Measurements from ENCODE around the gene ST3GAL4. TPM values are rescaled to one million over a fixed set of nuclear protein-coding genes. Genes with fewer than 3 reads are reported as not detected.

ST3GAL4 gene
- total RNA-seq, 1 experiment from 2014 or later: 46.2 TPM

- Histone ChIP-seq H2AFZ (no peak overlapping the region), H3K4me2 (peak overlapping the region; percentile 56), H3K79me2 (ENCODE audit: low read depth) (peaks cover 35% of the 10 kb centered on the region), H3K27ac (peak overlapping the region; percentile 77), H3K4me3 (no peak overlapping the region), H3K4me1 (replicated peaks; ENCODE audit: insufficient read depth) (peaks cover 86% of the 10 kb centered on the region), H4K20me1 (ENCODE audit: insufficient read depth) (no peaks in the 10 kb centered on the region), H3F3A (ENCODE audit: insufficient read depth, low read depth) (peaks cover 45% of the 10 kb centered on the region), H3K36me3 (ENCODE audit: low read depth) (0 out of 2 replicates have a peak, but pooled peaks cover 8% of the 10 kb centered on the region), H3K9me2 (ENCODE audit: insufficient read depth) (no peaks in the 10 kb centered on the region), H3K27me3 (ENCODE audit: insufficient read depth, low read depth) (no peaks in the 10 kb centered on the region), H3K9me3 (ENCODE audit: insufficient read depth, low read depth) (no peaks in the 10 kb centered on the region)
- no TSS peak for BruUV-seq (replicated peaks)
- intact Hi-C loops (cut with micrococcal nuclease; ENCODE audit: unreplicated experiment): loop anchor here (1.0 to 10.0 kb wide), 3 partner anchors 31 to 93 kb away; no protein-coding TSS in a partner anchor
- ChIA-PET POLR2A (ENCODE audit: unreplicated experiment) (interaction anchor here (0.6 to 1.3 kb wide), 4 partner anchors 11 to 701 kb away, joined by 3 to 6 read pairs (median 4); no protein-coding TSS in a partner anchor), CTCF (no interaction called here)
- DNase-seq: peak; percentile 78 to 95
- TF ChIP-seq EZH2 (IDR thresholded peaks at IDR 0.05; ENCODE audit: low read depth) (no peak), CTCF (conservative IDR thresholded peaks at IDR 0.05) (no peak)
Measured at GRCh38 chr11:126341760-126342161, 13.7 kb upstream of the ST3GAL4 start.

GRCh38 chr11:126343051-126343450, 12.4 kb upstream of the ST3GAL4 start:
- TF ChIP-seq EZH2 (IDR thresholded peaks at IDR 0.05; ENCODE audit: low read depth) (no peak), CTCF (conservative IDR thresholded peaks at IDR 0.05) (no peak)
- CTCF ChIA-PET: no interaction called here
- Histone ChIP-seq H3K4me3 (no peak overlapping the region), H3K4me1 (replicated peaks; ENCODE audit: insufficient read depth) (peaks cover 92% of the 10 kb centered on the region), H4K20me1 (ENCODE audit: insufficient read depth) (no peaks in the 10 kb centered on the region), H3K36me3 (ENCODE audit: low read depth) (0 out of 2 replicates have a peak, but pooled peaks cover 8% of the 10 kb centered on the region), H3K9me3 (ENCODE audit: insufficient read depth, low read depth) (no peaks in the 10 kb centered on the region), H3K27ac (no peak overlapping the region), H3K27me3 (ENCODE audit: insufficient read depth, low read depth) (no peaks in the 10 kb centered on the region), H3K79me2 (ENCODE audit: low read depth) (peaks cover 43% of the 10 kb centered on the region), H3K4me2 (no peak overlapping the region), H3F3A (ENCODE audit: insufficient read depth, low read depth) (peaks cover 58% of the 10 kb centered on the region), H2AFZ (no peak overlapping the region), H3K9me2 (ENCODE audit: insufficient read depth) (no peaks in the 10 kb centered on the region)
- no TSS peak for BruUV-seq (replicated peaks)
- intact Hi-C loops (cut with micrococcal nuclease; ENCODE audit: unreplicated experiment): loop anchor here (10.0 kb wide), 1 partner anchor 92 kb away; no protein-coding TSS in a partner anchor
- DNase-seq: no peak
- POLR2A ChIA-PET (ENCODE audit: unreplicated experiment): no interaction called here

- BruUV-seq (replicated peaks): no TSS peak
- H3K9me3 ChIP-seq (ENCODE audit: insufficient read depth, low read depth): no peaks in the 10 kb centered on the region
- 0 out of 2 replicates have a peak overlapping the region, but pooled peaks have one; percentile 76 for H3K4me2 ChIP-seq
- H3K27me3 ChIP-seq (ENCODE audit: insufficient read depth, low read depth): no peaks in the 10 kb centered on the region
- DNase-seq: peak in 1 of 2 experiments; percentile 22
- ChIA-PET CTCF (interaction anchor here (1.0 kb wide), 1 partner anchor 16 kb away, joined by 4 read pairs; no protein-coding TSS in a partner anchor), POLR2A (ENCODE audit: unreplicated experiment) (no interaction called here)
- TF ChIP-seq EZH2 (IDR thresholded peaks at IDR 0.05; ENCODE audit: low read depth) (no peak), CTCF (conservative IDR thresholded peaks at IDR 0.05) (no peak)
- H3K27ac ChIP-seq: peak overlapping the region; percentile 90
- peaks cover 72% of the 10 kb centered on the region for H3F3A ChIP-seq (ENCODE audit: insufficient read depth, low read depth)
- no peaks in the 10 kb centered on the region for H3K9me2 ChIP-seq (ENCODE audit: insufficient read depth)
- peaks cover 56% of the 10 kb centered on the region for H3K79me2 ChIP-seq (ENCODE audit: low read depth)
- H2AFZ ChIP-seq: no peak overlapping the region
- no peak overlapping the region for H3K4me3 ChIP-seq
- peaks cover 97% of the 10 kb centered on the region for H3K4me1 ChIP-seq (replicated peaks; ENCODE audit: insufficient read depth)
- no peaks in the 10 kb centered on the region for H4K20me1 ChIP-seq (ENCODE audit: insufficient read depth)
- 0 out of 2 replicates have a peak, but pooled peaks cover 8% of the 10 kb centered on the region for H3K36me3 ChIP-seq (ENCODE audit: low read depth)
- intact Hi-C loops (cut with micrococcal nuclease; ENCODE audit: unreplicated experiment): loop anchor here (10.0 kb wide), 1 partner anchor 90 kb away; no protein-coding TSS in a partner anchor
Measured at GRCh38 chr11:126344141-126345080, 11.1 kb upstream of the ST3GAL4 start.

Measured in PC-9 (cell line).